Hepatocyte (in vitro differentiated cells): ENCODE measurements around the gene NT5C1B. TPM values are rescaled to one million over a fixed set of nuclear protein-coding genes. Genes with fewer than 3 reads are reported as not detected.

ENCODE experiments used
- DNase-seq: peaks from one replicate; pipeline ENCODE4 v3.0.0-alpha.2; 2016; ENCODE audit warnings: low spot score
- H2AFZ ChIP-seq: fragments of 200-600 bp; sonication (generic); 2 replicates; pipeline ENCODE4 v1.6.0; 2016; ENCODE audit warnings: antibody characterized with exemption, mild to moderate bottlenecking
- H3K27ac ChIP-seq: fragments of 200-600 bp; sonication (generic); 2 replicates; pipeline ENCODE4 v1.5.1; 2016; ENCODE audit warnings: mild to moderate bottlenecking
- H3K27me3 ChIP-seq: fragments of 200-600 bp; sonication (generic); 2 replicates; pipeline ENCODE4 v1.6.1; 2016
- H3K36me3 ChIP-seq: fragments of 200-600 bp; sonication (generic); replicated peaks from 2 replicates; pipeline ENCODE4 v1.5.1; 2016; ENCODE audit warnings: low read depth; ENCODE audit not compliant: insufficient read depth
- H3K4me1 ChIP-seq: fragments of 200-600 bp; sonication (generic); 2 replicates; pipeline ENCODE4 v1.5.1; 2016; ENCODE audit warnings: mild to moderate bottlenecking, moderate library complexity; ENCODE audit not compliant: insufficient read depth
- H3K4me2 ChIP-seq: fragments of 200-600 bp; sonication (generic); 2 replicates; pipeline ENCODE4 v1.6.0; 2016
- H3K4me3 ChIP-seq: fragments of 200-600 bp; sonication (generic); 2 replicates; pipeline ENCODE4 v1.5.1; 2016; ENCODE audit warnings: mild to moderate bottlenecking
- H3K79me2 ChIP-seq: fragments of 200-600 bp; sonication (generic); 2 replicates; pipeline ENCODE4 v1.6.0; 2017; ENCODE audit warnings: mild to moderate bottlenecking
- H3K9me2 ChIP-seq: fragments of 200-600 bp; sonication (generic); replicated peaks from 2 replicates; pipeline ENCODE4 v1.6.0; 2017; ENCODE audit warnings: mild to moderate bottlenecking; ENCODE audit not compliant: insufficient read depth
- H3K9me3 ChIP-seq: fragments of 200-600 bp; sonication (generic); 2 replicates; pipeline ENCODE4 v1.5.1; 2016; ENCODE audit warnings: low read depth, mild to moderate bottlenecking
- H4K20me1 ChIP-seq: fragments of 200-600 bp; sonication (generic); 2 replicates; pipeline ENCODE4 v1.6.0; 2016; ENCODE audit warnings: mild to moderate bottlenecking; ENCODE audit not compliant: insufficient read depth, poor library complexity, severe bottlenecking
- CTCF ChIP-seq: fragments of 200-600 bp; sonication (generic); IDR thresholded peaks from 2 replicates; pipeline ENCODE4 v1.5.1; 2016; ENCODE audit warnings: antibody characterized with exemption, mild to moderate bottlenecking; ENCODE audit not compliant: poor library complexity
- EZH2 ChIP-seq: fragments of 200-600 bp; sonication (generic); IDR thresholded peaks from 2 replicates; pipeline ENCODE4 v1.6.1; 2016; ENCODE audit warnings: antibody characterized with exemption, mild to moderate bottlenecking, borderline replicate concordance
- EZH2phosphoT487 ChIP-seq: fragments of 200-600 bp; sonication (generic); IDR thresholded peaks from one replicate; pipeline ENCODE4 v1.6.1; 2018; ENCODE audit warnings: antibody characterized with exemption, mild to moderate bottlenecking, low read depth, moderate library complexity; ENCODE audit not compliant: unreplicated experiment, severe bottlenecking
- WGBS: methylation state at CpG from one replicate; pipeline ENCODE4 v1.1.6; 2016; ENCODE audit warnings: low lambda C conversion rate; ENCODE audit errors: missing lambda C conversion rate; 5-methylcytosine and 5-hydroxymethylcytosine counted together
- polyA plus RNA-seq: library from polyadenylated mRNA; unstranded; fragments of >200 nt; fragmentation: Nextera tagmentation; extraction: Ambion mirVana; gene quantifications from 2 replicates; pipeline ENCODE4 v1.2.1, GENCODE V29; 2016
- total RNA-seq: library from RNA; depleted of rRNA; stranded (reverse); fragments of >200 nt; gene quantifications from 2 replicates; pipeline ENCODE4 v1.2.3, GENCODE V29; 2014

NT5C1B gene
- total and polyA plus RNA-seq, 2 experiments from 2014 or later, result 0.22 TPM; not detected in 1

- TF ChIP-seq EZH2phosphoT487, result no peak
- TF ChIP-seq EZH2, result no peak
- TF ChIP-seq CTCF, result no peak
- H3K9me2 ChIP-seq, result no peaks in the 10 kb centered on the region
- peak overlapping the region; percentile 88 for H3K4me2 ChIP-seq
- H3K36me3 ChIP-seq, result no peaks in the 10 kb centered on the region
- H3K4me3 ChIP-seq, result peak overlapping the region; percentile 62
- peaks cover 49% of the 10 kb centered on the region for H3K79me2 ChIP-seq
- H2AFZ ChIP-seq, result peak overlapping the region; percentile 56
- peaks cover 4% of the 10 kb centered on the region for H4K20me1 ChIP-seq
- 2% methylated on average over 11 of the region's 11 CpGs for WGBS
- H3K4me1 ChIP-seq, result peaks cover 17% of the 10 kb centered on the region
- peak overlapping the region; percentile 97 for H3K27ac ChIP-seq
- DNase-seq, result no peak
- H3K27me3 ChIP-seq, result no peaks in the 10 kb centered on the region
- peaks cover 4% of the 10 kb centered on the region for H3K9me3 ChIP-seq
These were observed 29.8 kb downstream of the NT5C1B start for GRCh38 chr2:18559531-18560030.

GRCh38 chr2:18558458-18558857, 30.9 kb downstream of the NT5C1B start:
- peaks cover 17% of the 10 kb centered on the region for H3K4me1 ChIP-seq
- H3K4me2 ChIP-seq, result peak overlapping the region; percentile 88
- DNase-seq, result no peak
- H4K20me1 ChIP-seq, result peaks cover 4% of the 10 kb centered on the region
- TF ChIP-seq EZH2 (no peak), EZH2phosphoT487 (no peak), CTCF (no peak)
- no peak overlapping the region for H2AFZ ChIP-seq
- H3K27me3 ChIP-seq, result no peaks in the 10 kb centered on the region
- no peaks in the 10 kb centered on the region for H3K9me2 ChIP-seq
- 46% methylated on average over 1 of the region's 1 CpG for WGBS
- no peak overlapping the region for H3K4me3 ChIP-seq
- H3K27ac ChIP-seq, result no peak overlapping the region
- H3K79me2 ChIP-seq, result peaks cover 54% of the 10 kb centered on the region
- no peaks in the 10 kb centered on the region for H3K9me3 ChIP-seq
- no peaks in the 10 kb centered on the region for H3K36me3 ChIP-seq

GRCh38 chr2:18557121-18557520, 32.2 kb downstream of the NT5C1B start:
- H3K79me2 ChIP-seq, result peaks cover 54% of the 10 kb centered on the region
- no peaks in the 10 kb centered on the region for H3K9me3 ChIP-seq
- DNase-seq, result no peak
- H3K4me3 ChIP-seq, result no peak overlapping the region
- TF ChIP-seq EZH2, result no peak
- TF ChIP-seq EZH2phosphoT487, result no peak
- TF ChIP-seq CTCF, result no peak
- H3K36me3 ChIP-seq, result no peaks in the 10 kb centered on the region
- no peaks in the 10 kb centered on the region for H3K27me3 ChIP-seq
- no peak overlapping the region for H3K27ac ChIP-seq
- WGBS, result 93% methylated on average over 2 of the region's 2 CpGs
- no peaks in the 10 kb centered on the region for H3K9me2 ChIP-seq
- no peak overlapping the region for H2AFZ ChIP-seq
- peaks cover 4% of the 10 kb centered on the region for H4K20me1 ChIP-seq
- H3K4me2 ChIP-seq, result no peak overlapping the region
- H3K4me1 ChIP-seq, result peaks cover 18% of the 10 kb centered on the region
